GM10248 (cell line): ENCODE results near the gene EIF4G3.
"Not testable (repeated sequence)": the region's sequence is repeated elsewhere in the genome, so short reads cannot be mapped to it uniquely, and the experiment has no call there.

Source experiments
- CTCF ChIA-PET: fragments of 300-600 bp; sonication (Branson Sonifier 250); formaldehyde crosslinking; extraction: SDS; loops from one replicate; lab custom pipeline; 2021; ENCODE audit warnings: antibody characterized with exemption; lab: Yijun Ruan, JAX
- POLR2A ChIA-PET: fragments of 350-650 bp; sonication (Branson Sonifier 250); formaldehyde crosslinking; extraction: SDS; loops from one replicate; lab custom pipeline; 2020; ENCODE audit warnings: antibody characterized with exemption; lab: Yijun Ruan, JAX
- DNase-seq: peaks from one replicate; pipeline ENCODE4 v3.0.0; 2012; ENCODE audit errors: extremely low spot score
- CTCF ChIP-seq: IDR thresholded peaks from 2 replicates; pipeline ENCODE4 v1.5.1; 2012; ENCODE audit warnings: mild to moderate bottlenecking, low read depth; ENCODE audit errors: extremely low read depth, missing control alignments, control extremely low read depth

The EIF4G3 gene

GRCh38 chr1:21059021-21059420 is 117.7 kb downstream of the EIF4G3 start:
- CTCF ChIA-PET, result interaction anchor here (0.6 to 1.2 kb wide), 2 partner anchors 17 to 163 kb away, joined by 3 read pairs; no protein-coding TSS in a partner anchor
- POLR2A ChIA-PET, result no interaction called here
- DNase-seq, result no peak
- TF ChIP-seq CTCF, result no peak

GRCh38 chr1:21058035-21058793 is 118.5 kb downstream of the EIF4G3 start:
- no peak for DNase-seq
- POLR2A ChIA-PET, result interaction anchor here (0.6 kb wide), 1 partner anchor 40 kb away, joined by 3 read pairs; no protein-coding TSS in a partner anchor
- no peak for TF ChIP-seq CTCF
- CTCF ChIA-PET, result interaction anchor here (1.2 to 2.7 kb wide), 4 partner anchors 12 to 105 kb away, joined by 3 to 7 read pairs (median 5); no protein-coding TSS in a partner anchor

- CTCF ChIA-PET, POLR2A ChIA-PET, DNase-seq: not testable (repeated sequence)
Measured at GRCh38 chr1:21053189-21053928, 123.3 kb downstream of the EIF4G3 start.

GRCh38 chr1:21052034-21052433 is 124.7 kb downstream of the EIF4G3 start:
- ChIA-PET CTCF (interaction anchor here (1.7 kb wide), 1 partner anchor 15 kb away, joined by 4 read pairs; no protein-coding TSS in a partner anchor), POLR2A (no interaction called here)
- DNase-seq, result no peak
- peak; percentile 3 for TF ChIP-seq CTCF

- ChIA-PET POLR2A (no interaction called here), CTCF (interaction anchor here (1.7 kb wide), 1 partner anchor 15 kb away, joined by 4 read pairs; no protein-coding TSS in a partner anchor)
- TF ChIP-seq CTCF, result no peak
- peak; percentile 14 for DNase-seq
Measured at GRCh38 chr1:21051177-21051825, 125.4 kb downstream of the EIF4G3 start.

- TF ChIP-seq CTCF, result no peak
- ChIA-PET POLR2A (no interaction called here), CTCF (interaction anchor here (0.8 to 0.9 kb wide), 2 partner anchors 22 to 145 kb away, joined by 3 read pairs; no protein-coding TSS in a partner anchor)
- no peak for DNase-seq
Measured at GRCh38 chr1:21050031-21050430, 126.7 kb downstream of the EIF4G3 start.
